GM10266 (cell line): ENCODE measurements around the gene PC.

Experiments
- DNase-seq: peaks from one replicate; pipeline ENCODE4 v3.0.0; 2012; ENCODE audit errors: extremely low spot score
- CTCF ChIP-seq: IDR thresholded peaks from 2 replicates; pipeline ENCODE4 v1.5.1; 2012; ENCODE audit warnings: mild to moderate bottlenecking, low read depth; ENCODE audit not compliant: control insufficient read depth, insufficient read depth; ENCODE audit errors: missing control alignments

Gene PC

GRCh38 chr11:66881927-66882452 lies 76.2 kb downstream of the PC start:
- no peak for DNase-seq
- TF ChIP-seq CTCF, result no peak

GRCh38 chr11:66881451-66881835 lies 76.7 kb downstream of the PC start:
- no peak for TF ChIP-seq CTCF
- no peak for DNase-seq

GRCh38 chr11:66880496-66881450 lies 77.4 kb downstream of the PC start:
- no peak for TF ChIP-seq CTCF
- no peak for DNase-seq

GRCh38 chr11:66879999-66880398 lies 78.2 kb downstream of the PC start:
- TF ChIP-seq CTCF, result no peak
- DNase-seq, result no peak

GRCh38 chr11:66879583-66879982 lies 78.6 kb downstream of the PC start:
- no peak for TF ChIP-seq CTCF
- DNase-seq, result no peak

- TF ChIP-seq CTCF, result no peak
- DNase-seq, result no peak
Measured at GRCh38 chr11:66879000-66879399, 79.2 kb downstream of the PC start.

GRCh38 chr11:66878474-66878873 lies 79.7 kb downstream of the PC start:
- TF ChIP-seq CTCF, result no peak
- no peak for DNase-seq
